Panc1 (cell line): ENCODE data around the gene PDS5B. TPM values are rescaled to one million over a fixed set of nuclear protein-coding genes. Genes with fewer than 3 reads are reported as not detected.

Experiments
- ATAC-seq: fragments of 200-7000 bp; cut with Tn5 transposase; 2 replicates; pipeline ENCODE4 v1.9.1; 2020; ENCODE audit warnings: mild to moderate bottlenecking, moderate library complexity
- BruUV-seq: library from RNA; stranded (reverse); fragments of 400-500 nt; replicated peaks from 2 replicates; lab custom pipeline; 2021; lab: Mats Ljungman, UMichigan
- CTCF ChIA-PET: fragments of 300-600 bp; sonication (Branson Sonifier 250); formaldehyde crosslinking; loops from one replicate; lab custom pipeline; 2022; ENCODE audit warnings: antibody characterized with exemption; lab: Charles Lee
- POLR2A ChIA-PET: fragments of 300-600 bp; sonication (Branson Sonifier 250); formaldehyde crosslinking; loops from one replicate; lab custom pipeline; 2022; ENCODE audit warnings: antibody characterized with exemption; lab: Charles Lee
- DNase-seq: peaks from one replicate; pipeline ENCODE4 v3.0.0-alpha.2; 2010; ENCODE audit warnings: low read depth, low spot score
- H3K27ac ChIP-seq: 2 replicates; pipeline ENCODE4 v1.5.1; 2011; ENCODE audit warnings: mild to moderate bottlenecking, low read length, inconsistent platforms
- H3K27me3 ChIP-seq: fragments of 200-500 bp; sonication (Bioruptor generic); 2 replicates; pipeline ENCODE4 v1.6.0; 2014; ENCODE audit warnings: low read length, inconsistent platforms; ENCODE audit not compliant: control insufficient read depth, insufficient read depth
- H3K36me3 ChIP-seq: fragments of 200-500 bp; sonication (Bioruptor generic); 2 replicates; pipeline ENCODE4 v1.5.1; 2014; ENCODE audit warnings: inconsistent platforms, mild to moderate bottlenecking, low read length, moderate library complexity; ENCODE audit not compliant: control insufficient read depth, insufficient read depth
- H3K4me1 ChIP-seq: 2 replicates; pipeline ENCODE4 v1.5.1; 2011; ENCODE audit warnings: inconsistent platforms, mild to moderate bottlenecking, low read length, moderate library complexity; ENCODE audit not compliant: control insufficient read depth, insufficient read depth
- H3K4me3 ChIP-seq, 2 experiments: 2 replicates each; pipeline ENCODE4 v1.5.1; 2011 to 2012; ENCODE audit warnings: low read depth in 2 of 2, low read length in 2 of 2, mild to moderate bottlenecking in 2 of 2, inconsistent platforms in 1 of 2, moderate library complexity in 1 of 2
- H3K9me3 ChIP-seq: fragments of 200-500 bp; sonication (Bioruptor generic); 2 replicates; pipeline ENCODE4 v1.5.1; 2014; ENCODE audit warnings: low read depth, mild to moderate bottlenecking, inconsistent platforms, low read length, moderate library complexity; ENCODE audit not compliant: control insufficient read depth, insufficient read depth
- POLR2AphosphoS5 ChIP-seq: IDR thresholded peaks from 2 replicates; pipeline ENCODE4 v1.6.1; 2012; ENCODE audit warnings: mild to moderate bottlenecking, low read depth, low read length, moderate library complexity
- SIN3A ChIP-seq: IDR thresholded peaks from 2 replicates; pipeline ENCODE4 v1.6.1; 2012; ENCODE audit warnings: low read depth, mild to moderate bottlenecking, low read length, moderate library complexity, borderline replicate concordance; ENCODE audit not compliant: insufficient read depth
- TCF7L2 ChIP-seq: IDR thresholded peaks from 2 replicates; pipeline ENCODE4 v1.6.1; 2011; ENCODE audit warnings: mild to moderate bottlenecking, low read depth, low read length, inconsistent platforms
- in situ Hi-C: cut with HindIII; loops from 2 replicates; pipeline ENCODE4 v1.10.0; 2016; ENCODE audit warnings: low sequenced_read_pairs, low pct_unique_long_range_greater_than_20kb
- intact Hi-C: fragments of 100-400 bp; cut with micrococcal nuclease; formaldehyde crosslinking; loops from one replicate; pipeline ENCODE4 v1.10.0; 2022; ENCODE audit not compliant: unreplicated experiment
- total RNA-seq: library from RNA; stranded (reverse); gene quantifications from one replicate; pipeline ENCODE4 v1.2.1, GENCODE V29; 2021; ENCODE audit not compliant: unreplicated experiment
- TF ChIP-seq, protein P1 (sequence below), 2 experiments: IDR thresholded peaks; 2 replicates each; pipeline ENCODE4 v1.6.1; 2011 to 2012; ENCODE audit warnings: low read depth in 2 of 2, control low read depth in 1 of 2, low read length in 1 of 2, mild to moderate bottlenecking in 1 of 2, moderate library complexity in 1 of 2; ENCODE audit not compliant: insufficient read depth in 1 of 2
- TF ChIP-seq, protein P2 (sequence below): fragments of 450-650 bp; IDR thresholded peaks from 2 replicates; pipeline ENCODE4 v1.5.1; 2017; ENCODE audit warnings: mild to moderate bottlenecking

Gene PDS5B
- total RNA-seq, 1 experiment from 2014 or later, result 33.9 TPM

DNA sequence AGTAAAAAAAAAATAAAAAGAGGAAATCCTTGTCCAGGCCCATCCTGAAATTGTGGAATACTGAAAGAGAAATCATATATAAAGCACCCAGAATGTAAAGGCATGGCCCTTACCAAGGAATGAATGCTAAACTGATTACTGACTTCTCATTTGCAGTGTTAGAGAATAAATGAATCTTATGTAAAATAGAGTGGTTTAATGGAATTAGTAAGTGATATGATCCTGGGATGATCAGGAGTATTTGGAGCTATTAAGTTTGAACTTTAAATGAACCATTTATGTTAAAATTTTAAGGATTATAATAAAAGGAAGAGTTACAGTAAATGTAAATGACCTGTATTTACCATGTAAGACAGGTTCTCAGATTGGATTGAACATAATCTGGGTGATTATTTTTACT is 75.4 kb downstream of the PDS5B start:
- H3K27ac ChIP-seq, result no peak overlapping the region
- no peaks in the 10 kb centered on the region; the same call in 1 of the 2 replicates for H3K36me3 ChIP-seq
- DNase-seq (no peak), ATAC-seq (no peak)
- POLR2A ChIA-PET, result no interaction called here
- BruUV-seq, result no TSS peak
- in situ Hi-C loops (no loop called here), intact Hi-C loops (no loop called here)
- CTCF ChIA-PET, result no interaction called here
- H3K27me3 ChIP-seq, result no peaks in the 10 kb centered on the region
- H3K9me3 ChIP-seq, result no peaks in the 10 kb centered on the region
- no peak overlapping the region for H3K4me3 ChIP-seq
- no peaks in the 10 kb centered on the region for H3K4me1 ChIP-seq
- TF ChIP-seq, protein P1, sequence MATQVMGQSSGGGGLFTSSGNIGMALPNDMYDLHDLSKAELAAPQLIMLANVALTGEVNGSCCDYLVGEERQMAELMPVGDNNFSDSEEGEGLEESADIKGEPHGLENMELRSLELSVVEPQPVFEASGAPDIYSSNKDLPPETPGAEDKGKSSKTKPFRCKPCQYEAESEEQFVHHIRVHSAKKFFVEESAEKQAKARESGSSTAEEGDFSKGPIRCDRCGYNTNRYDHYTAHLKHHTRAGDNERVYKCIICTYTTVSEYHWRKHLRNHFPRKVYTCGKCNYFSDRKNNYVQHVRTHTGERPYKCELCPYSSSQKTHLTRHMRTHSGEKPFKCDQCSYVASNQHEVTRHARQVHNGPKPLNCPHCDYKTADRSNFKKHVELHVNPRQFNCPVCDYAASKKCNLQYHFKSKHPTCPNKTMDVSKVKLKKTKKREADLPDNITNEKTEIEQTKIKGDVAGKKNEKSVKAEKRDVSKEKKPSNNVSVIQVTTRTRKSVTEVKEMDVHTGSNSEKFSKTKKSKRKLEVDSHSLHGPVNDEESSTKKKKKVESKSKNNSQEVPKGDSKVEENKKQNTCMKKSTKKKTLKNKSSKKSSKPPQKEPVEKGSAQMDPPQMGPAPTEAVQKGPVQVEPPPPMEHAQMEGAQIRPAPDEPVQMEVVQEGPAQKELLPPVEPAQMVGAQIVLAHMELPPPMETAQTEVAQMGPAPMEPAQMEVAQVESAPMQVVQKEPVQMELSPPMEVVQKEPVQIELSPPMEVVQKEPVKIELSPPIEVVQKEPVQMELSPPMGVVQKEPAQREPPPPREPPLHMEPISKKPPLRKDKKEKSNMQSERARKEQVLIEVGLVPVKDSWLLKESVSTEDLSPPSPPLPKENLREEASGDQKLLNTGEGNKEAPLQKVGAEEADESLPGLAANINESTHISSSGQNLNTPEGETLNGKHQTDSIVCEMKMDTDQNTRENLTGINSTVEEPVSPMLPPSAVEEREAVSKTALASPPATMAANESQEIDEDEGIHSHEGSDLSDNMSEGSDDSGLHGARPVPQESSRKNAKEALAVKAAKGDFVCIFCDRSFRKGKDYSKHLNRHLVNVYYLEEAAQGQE (IDR thresholded peaks at IDR 0.05; ENCODE audit: insufficient read depth in 1 of 2, low read depth in 2 of 2, low read length in 1 of 2), result no peak
- TF ChIP-seq SIN3A (no peak), POLR2AphosphoS5 (no peak), TCF7L2 (no peak)
- TF ChIP-seq, protein P2, sequence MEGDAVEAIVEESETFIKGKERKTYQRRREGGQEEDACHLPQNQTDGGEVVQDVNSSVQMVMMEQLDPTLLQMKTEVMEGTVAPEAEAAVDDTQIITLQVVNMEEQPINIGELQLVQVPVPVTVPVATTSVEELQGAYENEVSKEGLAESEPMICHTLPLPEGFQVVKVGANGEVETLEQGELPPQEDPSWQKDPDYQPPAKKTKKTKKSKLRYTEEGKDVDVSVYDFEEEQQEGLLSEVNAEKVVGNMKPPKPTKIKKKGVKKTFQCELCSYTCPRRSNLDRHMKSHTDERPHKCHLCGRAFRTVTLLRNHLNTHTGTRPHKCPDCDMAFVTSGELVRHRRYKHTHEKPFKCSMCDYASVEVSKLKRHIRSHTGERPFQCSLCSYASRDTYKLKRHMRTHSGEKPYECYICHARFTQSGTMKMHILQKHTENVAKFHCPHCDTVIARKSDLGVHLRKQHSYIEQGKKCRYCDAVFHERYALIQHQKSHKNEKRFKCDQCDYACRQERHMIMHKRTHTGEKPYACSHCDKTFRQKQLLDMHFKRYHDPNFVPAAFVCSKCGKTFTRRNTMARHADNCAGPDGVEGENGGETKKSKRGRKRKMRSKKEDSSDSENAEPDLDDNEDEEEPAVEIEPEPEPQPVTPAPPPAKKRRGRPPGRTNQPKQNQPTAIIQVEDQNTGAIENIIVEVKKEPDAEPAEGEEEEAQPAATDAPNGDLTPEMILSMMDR, result no peak

DNA sequence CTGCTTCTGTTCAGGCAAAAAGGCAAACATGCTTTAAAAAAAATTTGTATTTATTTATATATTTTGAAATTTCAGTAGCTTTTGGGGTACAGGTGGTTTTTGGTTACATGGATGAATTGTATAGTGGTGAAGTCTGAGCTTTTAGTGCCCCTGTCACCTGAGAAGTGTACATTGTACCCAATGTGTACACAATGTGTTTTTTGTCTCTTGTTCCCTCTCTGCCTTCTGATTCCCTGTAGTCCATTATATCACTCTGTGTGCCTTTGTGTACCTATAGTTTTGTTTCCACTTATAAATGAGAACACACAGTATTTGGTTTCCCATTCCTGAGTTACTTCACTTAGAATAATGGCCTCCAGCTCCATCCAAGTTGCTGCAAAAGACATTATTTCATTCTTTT is 77.4 kb downstream of the PDS5B start:
- Histone ChIP-seq H3K4me1 (no peaks in the 10 kb centered on the region), H3K9me3 (no peaks in the 10 kb centered on the region), H3K27ac (no peak overlapping the region), H3K36me3 (no peaks in the 10 kb centered on the region; the same call in 1 of the 2 replicates), H3K27me3 (no peaks in the 10 kb centered on the region), H3K4me3 (no peak overlapping the region)
- intact Hi-C loops (no loop called here), in situ Hi-C loops (no loop called here)
- POLR2A ChIA-PET, result no interaction called here
- CTCF ChIA-PET, result no interaction called here
- DNase-seq (no peak), ATAC-seq (no peak)
- TF ChIP-seq, protein P1 (IDR thresholded peaks at IDR 0.05; ENCODE audit: insufficient read depth in 1 of 2, low read depth in 2 of 2, low read length in 1 of 2), result no peak
- TF ChIP-seq TCF7L2 (no peak), SIN3A (no peak), POLR2AphosphoS5 (no peak)
- TF ChIP-seq, protein P2, result no peak
- no TSS peak for BruUV-seq
